Thyroid gland (tissue), 4 donors: ENCODE measurements around the gene ARHGEF9. TPM values are rescaled to one million over a fixed set of nuclear protein-coding genes. Genes with fewer than 3 reads are reported as not detected.
A peak's percentile ranks its signal among the peaks of the same experiment; 100 is the strongest.
"Not testable (repeated sequence)": the region's sequence is repeated elsewhere in the genome, so short reads cannot be mapped to it uniquely, and the experiment has no call there.

Experiments used
- DNase-seq, 2 donors: peaks; one replicate each; pipeline ENCODE4 v3.0.0-alpha.2; 2019
- H3K27ac ChIP-seq, 3 donors: fragments of 200-600 bp; sonication (generic); 1 replicate in 2 of 3; 2 replicates in 1 of 3; pipeline ENCODE4 v1.5.1; 2016 to 2019; ENCODE audit warnings: mild to moderate bottlenecking in 1 of 3, moderate library complexity in 1 of 3
- H3K27me3 ChIP-seq: fragments of 200-600 bp; sonication (generic); one replicate; pipeline ENCODE4 v1.5.1; 2019
- H3K36me3 ChIP-seq, 2 donors: fragments of 200-600 bp; sonication (generic); one replicate each; pipeline ENCODE4 v1.5.1; 2016 to 2019
- H3K4me1 ChIP-seq, 2 donors: fragments of 200-600 bp; sonication (generic); one replicate each; pipeline ENCODE4 v1.5.1; 2017 to 2019
- H3K4me3 ChIP-seq, 3 donors: fragments of 200-600 bp; sonication (generic); replicated peaks in 1 of 3; 1 replicate in 2 of 3; 2 replicates in 1 of 3; pipeline ENCODE4 v1.5.1; 2016; ENCODE audit warnings: mild to moderate bottlenecking in 1 of 3
- H3K9me3 ChIP-seq: fragments of 200-600 bp; sonication (generic); one replicate; pipeline ENCODE4 v1.5.1; 2017
- CTCF ChIP-seq, 6 experiments: fragments of 200-600 bp in 3 of 6; fragments of 450-650 bp in 3 of 6; sonication (generic) in 3 of 6; IDR thresholded peaks; one replicate each; pipeline ENCODE4 v1.5.1; 2016 to 2019; ENCODE audit warnings: antibody characterized with exemption in 6 of 6, mild to moderate bottlenecking in 2 of 6, inconsistent platforms in 1 of 6, moderate library complexity in 1 of 6
- POLR2A ChIP-seq, 2 donors: fragments of 450-650 bp; IDR thresholded peaks; one replicate each; pipeline ENCODE4 v1.6.1; 2017; ENCODE audit warnings: antibody characterized with exemption in 2 of 2, mild to moderate bottlenecking in 2 of 2, moderate library complexity in 1 of 2
- WGBS, 2 donors: methylation state at CpG; one replicate each; pipeline ENCODE4 v1.1.5; 2017; 5-methylcytosine and 5-hydroxymethylcytosine counted together
- intact Hi-C: fragments of 100-400 bp; cut with DNase I; formaldehyde crosslinking; loops from one replicate; pipeline ENCODE4 v1.15.1; 2023
- total RNA-seq, 4 donors: library from RNA; depleted of rRNA; stranded (reverse); fragments of >200 nt; gene quantifications; one replicate each; pipeline ENCODE4 v1.2.3, GENCODE V29; 2016

ARHGEF9 gene
- 10 to 100 TPM; 20.2 to 27.0 (median 25.0) TPM for total RNA-seq

GRCh38 chrX:63784902-63785707 is at the start of gene ARHGEF9:
Gene ARHGEF9 (minus strand): TSS chrX:63785214. CDS start chrX:63785145, 69 bp downstream.
- TF ChIP-seq CTCF (IDR thresholded peaks at IDR 0.05) (no peak), POLR2A (IDR thresholded peaks at IDR 0.05) (no peak)

GRCh38 chrX:63825446-63825845 is 40.4 kb upstream of the ARHGEF9 start:
- H3K36me3 ChIP-seq, H3K9me3 ChIP-seq, H3K4me3 ChIP-seq, H3K4me1 ChIP-seq, H3K27me3 ChIP-seq, DNase-seq, intact Hi-C loops, H3K27ac ChIP-seq: not testable (repeated sequence)
- 97 to 100% methylated on average over 2 to 9 of the region's 23 CpGs for WGBS, 2 donors

More at GRCh38 chrX:63784902-63785707, at the start of gene ARHGEF9:
- Histone ChIP-seq H3K4me3 (peak within 1 kb of the TSS in 1 of 3 donors; percentile 30), H3K27ac (no peak within 1 kb of the TSS), H3K36me3 (no peaks in the 10 kb centered on the region), H3K4me1 (no peaks in the 10 kb centered on the region), H3K27me3 (no peaks in the 10 kb centered on the region), H3K9me3 (no peaks in the 10 kb centered on the region)
- intact Hi-C loops, result no loop called here
- WGBS, 2 donors, result 1 to 7% methylated on average over 2 to 12 of the region's 30 CpGs
- peak; percentile 29 to 34 for DNase-seq

- Histone ChIP-seq H3K36me3 (no peaks in the 10 kb centered on the region), H3K4me3 (no peak overlapping the region), H3K4me1 (no peaks in the 10 kb centered on the region), H3K9me3 (no peaks in the 10 kb centered on the region), H3K27ac (no peak overlapping the region), H3K27me3 (no peaks in the 10 kb centered on the region)
- intact Hi-C loops, result no loop called here
- 94 to 97% methylated on average over 4 of the region's 4 CpGs for WGBS, 2 donors
- TF ChIP-seq POLR2A (IDR thresholded peaks at IDR 0.05) (no peak), CTCF (IDR thresholded peaks at IDR 0.05) (no peak)
- DNase-seq, result no peak
These were observed 33.1 kb upstream of the ARHGEF9 start for GRCh38 chrX:63818156-63818555.

- no peaks in the 10 kb centered on the region for H3K36me3 ChIP-seq
- TF ChIP-seq CTCF (IDR thresholded peaks at IDR 0.05) (no peak), POLR2A (IDR thresholded peaks at IDR 0.05) (no peak)
- H3K27me3 ChIP-seq, result no peaks in the 10 kb centered on the region
- no peaks in the 10 kb centered on the region for H3K9me3 ChIP-seq
- H3K27ac ChIP-seq, result no peak overlapping the region
- DNase-seq, result no peak
- 85% methylated on average over 3 to 4 of the region's 4 CpGs for WGBS, 2 donors
- H3K4me3 ChIP-seq, result no peak overlapping the region
- H3K4me1 ChIP-seq, result no peaks in the 10 kb centered on the region
- intact Hi-C loops, result no loop called here
These were observed 32.7 kb upstream of the ARHGEF9 start for GRCh38 chrX:63817696-63818095.

GRCh38 chrX:63812823-63813222 is 27.8 kb upstream of the ARHGEF9 start:
- 89 to 92% methylated on average over 5 of the region's 5 CpGs for WGBS, 2 donors
- H3K4me3 ChIP-seq, result no peak overlapping the region
- TF ChIP-seq CTCF (IDR thresholded peaks at IDR 0.05), result no peak
- no peak for TF ChIP-seq POLR2A (IDR thresholded peaks at IDR 0.05)
- H3K27ac ChIP-seq, result no peak overlapping the region
- H3K9me3 ChIP-seq, result no peaks in the 10 kb centered on the region
- no peaks in the 10 kb centered on the region for H3K36me3 ChIP-seq
- intact Hi-C loops, result no loop called here
- DNase-seq, result no peak
- H3K4me1 ChIP-seq, result no peaks in the 10 kb centered on the region
- H3K27me3 ChIP-seq, result no peaks in the 10 kb centered on the region
